Measurements from ENCODE around the gene PIGH. TPM values are rescaled to one million over a fixed set of nuclear protein-coding genes. Genes with fewer than 3 reads are reported as not detected.

Gene PIGH
- total RNA-seq, 1 experiment from 2014 or later: 6.8 TPM

DNA sequence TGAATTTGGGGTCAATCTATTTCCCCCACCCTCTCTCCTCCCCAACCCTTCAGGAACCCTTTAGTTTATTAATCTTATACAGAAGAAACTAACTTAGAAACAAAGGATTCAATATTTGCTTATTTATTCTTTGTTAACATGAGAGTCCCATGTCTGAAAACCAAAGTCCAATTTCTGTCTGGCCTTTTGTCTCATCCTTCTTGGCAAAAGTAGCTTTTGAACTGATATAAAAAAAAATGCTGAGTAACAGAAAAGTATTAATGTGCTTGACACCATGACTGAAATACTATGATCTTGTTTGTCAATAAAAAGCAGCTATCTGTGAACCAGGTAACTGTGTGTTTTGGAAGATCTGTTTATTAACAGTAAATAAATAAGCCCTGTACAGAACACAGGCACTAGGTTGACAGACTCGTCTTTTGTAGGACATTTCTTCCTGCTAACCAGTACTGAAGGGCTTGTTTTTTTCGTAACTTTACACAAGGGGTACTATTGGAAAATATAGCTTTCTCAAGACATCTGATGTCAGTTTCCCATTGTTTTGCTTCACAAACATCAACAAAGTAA is 10.8 kb downstream of the PIGH start:
- Mint-ChIP-seq H3K9me3 (no peaks in the 10 kb centered on the region), H3K27me3 (ENCODE audit: low read depth) (no peaks in the 10 kb centered on the region), H3K4me1 (no peaks in the 10 kb centered on the region), H3K4me3 (no peak overlapping the region), H3K36me3 (peaks cover 19% of the 10 kb centered on the region), H3K27ac (no peak overlapping the region)
- TF ChIP-seq TP53 (CRISPR knock-in tag; IDR thresholded peaks at IDR 0.05) (no peak), KAT7 (CRISPR knock-in tag; IDR thresholded peaks at IDR 0.05; ENCODE audit: borderline replicate concordance) (no peak), ESRRA (CRISPR knock-in tag; IDR thresholded peaks at IDR 0.05; ENCODE audit: borderline replicate concordance) (no peak), ZNF232 (CRISPR knock-in tag; IDR thresholded peaks at IDR 0.05) (no peak), ATF1 (CRISPR knock-in tag; IDR thresholded peaks at IDR 0.05) (no peak), ZNF396 (CRISPR knock-in tag; IDR thresholded peaks at IDR 0.05; ENCODE audit: borderline replicate concordance) (no peak), GRHL2 (CRISPR knock-in tag; IDR thresholded peaks at IDR 0.05; ENCODE audit: insufficient replicate concordance, severe bottlenecking) (no peak), HMGA2 (CRISPR knock-in tag; IDR thresholded peaks at IDR 0.05) (no peak)
- TF ChIP-seq, protein P1, sequence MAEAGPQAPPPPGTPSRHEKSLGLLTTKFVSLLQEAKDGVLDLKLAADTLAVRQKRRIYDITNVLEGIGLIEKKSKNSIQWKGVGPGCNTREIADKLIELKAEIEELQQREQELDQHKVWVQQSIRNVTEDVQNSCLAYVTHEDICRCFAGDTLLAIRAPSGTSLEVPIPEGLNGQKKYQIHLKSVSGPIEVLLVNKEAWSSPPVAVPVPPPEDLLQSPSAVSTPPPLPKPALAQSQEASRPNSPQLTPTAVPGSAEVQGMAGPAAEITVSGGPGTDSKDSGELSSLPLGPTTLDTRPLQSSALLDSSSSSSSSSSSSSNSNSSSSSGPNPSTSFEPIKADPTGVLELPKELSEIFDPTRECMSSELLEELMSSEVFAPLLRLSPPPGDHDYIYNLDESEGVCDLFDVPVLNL (CRISPR knock-in tag; IDR thresholded peaks at IDR 0.05; ENCODE audit: borderline replicate concordance, low read depth): no peak
- TF ChIP-seq, protein P2, sequence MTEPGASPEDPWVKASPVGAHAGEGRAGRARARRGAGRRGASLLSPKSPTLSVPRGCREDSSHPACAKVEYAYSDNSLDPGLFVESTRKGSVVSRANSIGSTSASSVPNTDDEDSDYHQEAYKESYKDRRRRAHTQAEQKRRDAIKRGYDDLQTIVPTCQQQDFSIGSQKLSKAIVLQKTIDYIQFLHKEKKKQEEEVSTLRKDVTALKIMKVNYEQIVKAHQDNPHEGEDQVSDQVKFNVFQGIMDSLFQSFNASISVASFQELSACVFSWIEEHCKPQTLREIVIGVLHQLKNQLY (CRISPR knock-in tag; IDR thresholded peaks at IDR 0.05): no peak
- TF ChIP-seq, protein P3, sequence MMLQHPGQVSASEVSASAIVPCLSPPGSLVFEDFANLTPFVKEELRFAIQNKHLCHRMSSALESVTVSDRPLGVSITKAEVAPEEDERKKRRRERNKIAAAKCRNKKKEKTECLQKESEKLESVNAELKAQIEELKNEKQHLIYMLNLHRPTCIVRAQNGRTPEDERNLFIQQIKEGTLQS (CRISPR knock-in tag; conservative IDR thresholded peaks at IDR 0.05): no peak
- TF ChIP-seq, protein P4, sequence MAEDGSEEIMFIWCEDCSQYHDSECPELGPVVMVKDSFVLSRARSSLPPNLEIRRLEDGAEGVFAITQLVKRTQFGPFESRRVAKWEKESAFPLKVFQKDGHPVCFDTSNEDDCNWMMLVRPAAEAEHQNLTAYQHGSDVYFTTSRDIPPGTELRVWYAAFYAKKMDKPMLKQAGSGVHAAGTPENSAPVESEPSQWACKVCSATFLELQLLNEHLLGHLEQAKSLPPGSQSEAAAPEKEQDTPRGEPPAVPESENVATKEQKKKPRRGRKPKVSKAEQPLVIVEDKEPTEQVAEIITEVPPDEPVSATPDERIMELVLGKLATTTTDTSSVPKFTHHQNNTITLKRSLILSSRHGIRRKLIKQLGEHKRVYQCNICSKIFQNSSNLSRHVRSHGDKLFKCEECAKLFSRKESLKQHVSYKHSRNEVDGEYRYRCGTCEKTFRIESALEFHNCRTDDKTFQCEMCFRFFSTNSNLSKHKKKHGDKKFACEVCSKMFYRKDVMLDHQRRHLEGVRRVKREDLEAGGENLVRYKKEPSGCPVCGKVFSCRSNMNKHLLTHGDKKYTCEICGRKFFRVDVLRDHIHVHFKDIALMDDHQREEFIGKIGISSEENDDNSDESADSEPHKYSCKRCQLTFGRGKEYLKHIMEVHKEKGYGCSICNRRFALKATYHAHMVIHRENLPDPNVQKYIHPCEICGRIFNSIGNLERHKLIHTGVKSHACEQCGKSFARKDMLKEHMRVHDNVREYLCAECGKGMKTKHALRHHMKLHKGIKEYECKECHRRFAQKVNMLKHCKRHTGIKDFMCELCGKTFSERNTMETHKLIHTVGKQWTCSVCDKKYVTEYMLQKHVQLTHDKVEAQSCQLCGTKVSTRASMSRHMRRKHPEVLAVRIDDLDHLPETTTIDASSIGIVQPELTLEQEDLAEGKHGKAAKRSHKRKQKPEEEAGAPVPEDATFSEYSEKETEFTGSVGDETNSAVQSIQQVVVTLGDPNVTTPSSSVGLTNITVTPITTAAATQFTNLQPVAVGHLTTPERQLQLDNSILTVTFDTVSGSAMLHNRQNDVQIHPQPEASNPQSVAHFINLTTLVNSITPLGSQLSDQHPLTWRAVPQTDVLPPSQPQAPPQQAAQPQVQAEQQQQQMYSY (CRISPR knock-in tag; IDR thresholded peaks at IDR 0.05): no peak
- TF ChIP-seq, protein P5, sequence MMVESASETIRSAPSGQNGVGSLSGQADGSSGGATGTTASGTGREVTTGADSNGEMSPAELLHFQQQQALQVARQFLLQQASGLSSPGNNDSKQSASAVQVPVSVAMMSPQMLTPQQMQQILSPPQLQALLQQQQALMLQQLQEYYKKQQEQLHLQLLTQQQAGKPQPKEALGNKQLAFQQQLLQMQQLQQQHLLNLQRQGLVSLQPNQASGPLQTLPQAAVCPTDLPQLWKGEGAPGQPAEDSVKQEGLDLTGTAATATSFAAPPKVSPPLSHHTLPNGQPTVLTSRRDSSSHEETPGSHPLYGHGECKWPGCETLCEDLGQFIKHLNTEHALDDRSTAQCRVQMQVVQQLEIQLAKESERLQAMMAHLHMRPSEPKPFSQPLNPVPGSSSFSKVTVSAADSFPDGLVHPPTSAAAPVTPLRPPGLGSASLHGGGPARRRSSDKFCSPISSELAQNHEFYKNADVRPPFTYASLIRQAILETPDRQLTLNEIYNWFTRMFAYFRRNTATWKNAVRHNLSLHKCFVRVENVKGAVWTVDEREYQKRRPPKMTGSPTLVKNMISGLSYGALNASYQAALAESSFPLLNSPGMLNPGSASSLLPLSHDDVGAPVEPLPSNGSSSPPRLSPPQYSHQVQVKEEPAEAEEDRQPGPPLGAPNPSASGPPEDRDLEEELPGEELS (CRISPR knock-in tag; IDR thresholded peaks at IDR 0.05): no peak
- TF ChIP-seq, protein P6, sequence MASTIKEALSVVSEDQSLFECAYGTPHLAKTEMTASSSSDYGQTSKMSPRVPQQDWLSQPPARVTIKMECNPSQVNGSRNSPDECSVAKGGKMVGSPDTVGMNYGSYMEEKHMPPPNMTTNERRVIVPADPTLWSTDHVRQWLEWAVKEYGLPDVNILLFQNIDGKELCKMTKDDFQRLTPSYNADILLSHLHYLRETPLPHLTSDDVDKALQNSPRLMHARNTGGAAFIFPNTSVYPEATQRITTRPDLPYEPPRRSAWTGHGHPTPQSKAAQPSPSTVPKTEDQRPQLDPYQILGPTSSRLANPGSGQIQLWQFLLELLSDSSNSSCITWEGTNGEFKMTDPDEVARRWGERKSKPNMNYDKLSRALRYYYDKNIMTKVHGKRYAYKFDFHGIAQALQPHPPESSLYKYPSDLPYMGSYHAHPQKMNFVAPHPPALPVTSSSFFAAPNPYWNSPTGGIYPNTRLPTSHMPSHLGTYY (CRISPR knock-in tag; IDR thresholded peaks at IDR 0.05): no peak
- TF ChIP-seq, protein P7, sequence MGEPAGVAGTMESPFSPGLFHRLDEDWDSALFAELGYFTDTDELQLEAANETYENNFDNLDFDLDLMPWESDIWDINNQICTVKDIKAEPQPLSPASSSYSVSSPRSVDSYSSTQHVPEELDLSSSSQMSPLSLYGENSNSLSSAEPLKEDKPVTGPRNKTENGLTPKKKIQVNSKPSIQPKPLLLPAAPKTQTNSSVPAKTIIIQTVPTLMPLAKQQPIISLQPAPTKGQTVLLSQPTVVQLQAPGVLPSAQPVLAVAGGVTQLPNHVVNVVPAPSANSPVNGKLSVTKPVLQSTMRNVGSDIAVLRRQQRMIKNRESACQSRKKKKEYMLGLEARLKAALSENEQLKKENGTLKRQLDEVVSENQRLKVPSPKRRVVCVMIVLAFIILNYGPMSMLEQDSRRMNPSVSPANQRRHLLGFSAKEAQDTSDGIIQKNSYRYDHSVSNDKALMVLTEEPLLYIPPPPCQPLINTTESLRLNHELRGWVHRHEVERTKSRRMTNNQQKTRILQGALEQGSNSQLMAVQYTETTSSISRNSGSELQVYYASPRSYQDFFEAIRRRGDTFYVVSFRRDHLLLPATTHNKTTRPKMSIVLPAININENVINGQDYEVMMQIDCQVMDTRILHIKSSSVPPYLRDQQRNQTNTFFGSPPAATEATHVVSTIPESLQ (CRISPR knock-in tag; IDR thresholded peaks at IDR 0.05): no peak
- ATAC-seq (no peak), DNase-seq (ENCODE audit: low spot score) (no peak)
- POLR2A ChIA-PET: no interaction called here
- CTCF ChIA-PET: interaction anchor here (0.9 to 1.1 kb wide), 2 partner anchors 11 to 115 kb away, joined by 3 to 4 read pairs; partner anchors contain the start of gene PIGH

Data from WTC11 (cell line).